Measurements from ENCODE around the gene CLIC3. TPM values are rescaled to one million over a fixed set of nuclear protein-coding genes. Genes with fewer than 3 reads are reported as not detected.

CLIC3 gene
- total RNA-seq, 1 donor from 2014 or later = 24.3 TPM

DNA sequence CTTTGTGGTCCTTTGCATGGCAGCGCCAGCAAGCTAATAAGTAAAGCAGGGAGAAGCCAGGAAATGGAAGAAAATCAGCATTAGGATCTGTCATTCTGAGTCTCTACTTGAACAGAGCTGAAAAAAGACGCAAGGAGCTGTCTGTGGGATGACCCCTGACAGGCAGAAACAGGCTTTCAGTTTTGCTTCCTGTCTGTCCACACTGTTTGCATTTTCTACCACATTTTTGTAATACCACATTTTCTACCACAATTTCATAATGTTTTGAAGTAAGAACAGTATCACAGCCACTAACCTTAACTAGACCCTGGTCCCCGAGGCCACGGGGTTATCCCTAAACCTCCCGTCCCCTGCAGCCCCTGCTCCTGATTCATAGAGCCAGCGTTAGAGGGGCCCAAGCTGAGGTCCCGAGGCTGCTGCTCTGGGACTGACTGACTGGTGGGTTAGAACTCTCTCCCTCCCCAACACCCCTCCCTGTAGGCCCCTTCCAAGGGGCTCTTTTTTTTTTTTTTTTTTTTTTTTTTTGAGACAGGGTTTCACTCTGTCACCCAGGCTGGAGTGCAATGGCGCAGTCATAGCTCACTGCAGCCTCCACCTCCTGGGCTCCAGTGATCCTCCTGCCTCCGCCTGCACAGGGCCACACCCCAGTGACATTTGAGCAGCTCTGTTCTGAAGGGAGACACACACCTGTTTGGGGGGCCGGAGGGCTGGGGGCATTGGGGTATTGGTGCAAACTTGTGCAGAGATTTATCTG lies 4.0 kb upstream of the CLIC3 start:
- peak; percentile 68 for DNase-seq (ENCODE audit: low spot score)

DNA sequence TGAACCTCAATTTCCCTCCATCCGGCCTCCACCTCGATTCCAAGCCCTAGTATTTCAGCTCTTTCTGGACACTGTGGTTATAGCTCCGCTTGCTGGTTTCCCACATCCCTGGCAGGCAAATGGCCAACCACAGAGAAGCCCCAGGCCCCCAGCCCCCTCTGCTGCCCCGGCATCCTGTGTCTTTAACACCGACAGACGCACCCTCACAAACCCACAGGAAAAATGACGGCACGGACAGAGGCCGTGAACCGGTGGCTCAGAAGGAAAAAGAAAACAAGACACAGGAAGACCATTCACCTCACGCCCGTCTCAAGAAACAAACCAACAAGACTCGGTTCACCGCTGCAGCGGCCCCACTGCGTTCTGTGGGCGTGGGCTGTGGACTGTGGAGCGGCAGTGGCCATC lies 1.5 kb upstream of the CLIC3 start:
- no peak for DNase-seq (ENCODE audit: low spot score)

- no peak for DNase-seq (ENCODE audit: low spot score)
Observed at GRCh38 chr9:136997371-136997770, 1.0 kb upstream of the CLIC3 start.

DNA sequence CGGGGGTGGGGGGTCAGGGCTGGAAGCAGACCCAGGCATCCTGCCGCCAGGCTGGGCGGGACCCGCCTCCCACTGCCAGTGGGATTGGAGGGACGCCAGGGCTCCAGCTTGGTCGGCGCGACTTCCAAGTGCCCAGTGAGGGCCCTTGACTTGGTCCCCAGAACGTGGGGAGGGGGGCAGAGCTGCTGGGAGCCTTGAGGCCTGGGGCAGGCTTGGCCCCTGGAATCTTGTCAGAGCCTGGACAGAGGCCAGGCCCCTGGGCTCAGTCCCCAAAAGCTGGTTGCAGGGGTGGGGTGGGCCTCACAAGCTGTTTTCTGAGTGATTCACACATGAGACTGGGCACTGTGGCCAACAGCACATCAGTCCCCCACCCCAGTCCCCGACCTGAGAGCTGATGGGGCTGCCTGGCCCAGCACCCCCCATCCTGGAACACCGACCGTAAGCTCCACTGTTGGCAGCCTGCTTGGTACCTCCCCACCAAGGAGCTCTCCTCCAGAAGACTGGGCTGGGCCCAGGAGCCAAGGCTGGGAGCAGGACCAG lies 526 bp downstream of the CLIC3 start:
- peak; percentile 69 for DNase-seq (ENCODE audit: low spot score)

DNA sequence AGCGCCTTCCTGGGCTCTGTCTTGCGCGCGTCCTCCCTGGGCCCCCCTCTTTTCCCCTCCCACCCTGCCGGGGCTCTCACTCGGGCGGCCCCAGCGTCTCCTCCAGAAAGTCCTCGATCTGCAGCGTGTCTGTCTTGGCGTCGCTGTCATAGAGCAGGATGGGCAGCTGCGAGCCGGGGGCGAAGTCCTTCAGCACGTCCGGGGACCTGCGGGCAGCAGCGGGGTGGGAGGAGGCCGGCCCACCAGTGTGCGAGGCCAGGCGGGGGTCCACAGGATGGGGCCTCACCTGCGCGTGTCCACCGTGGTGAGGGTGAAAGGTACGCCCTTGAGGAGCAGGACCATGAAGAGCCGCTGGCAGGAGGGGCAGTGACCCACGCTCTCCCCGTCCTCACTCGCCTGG lies 1.0 kb downstream of the CLIC3 start:
- DNase-seq (ENCODE audit: low spot score) = peak; percentile 35

- DNase-seq (ENCODE audit: low spot score) = no peak
Observed at GRCh38 chr9:136994888-136995230, 1.5 kb downstream of the CLIC3 start.

- peak; percentile 30 for DNase-seq (ENCODE audit: low spot score)
Observed at GRCh38 chr9:136994180-136994887, 2.0 kb downstream of the CLIC3 start.

DNA sequence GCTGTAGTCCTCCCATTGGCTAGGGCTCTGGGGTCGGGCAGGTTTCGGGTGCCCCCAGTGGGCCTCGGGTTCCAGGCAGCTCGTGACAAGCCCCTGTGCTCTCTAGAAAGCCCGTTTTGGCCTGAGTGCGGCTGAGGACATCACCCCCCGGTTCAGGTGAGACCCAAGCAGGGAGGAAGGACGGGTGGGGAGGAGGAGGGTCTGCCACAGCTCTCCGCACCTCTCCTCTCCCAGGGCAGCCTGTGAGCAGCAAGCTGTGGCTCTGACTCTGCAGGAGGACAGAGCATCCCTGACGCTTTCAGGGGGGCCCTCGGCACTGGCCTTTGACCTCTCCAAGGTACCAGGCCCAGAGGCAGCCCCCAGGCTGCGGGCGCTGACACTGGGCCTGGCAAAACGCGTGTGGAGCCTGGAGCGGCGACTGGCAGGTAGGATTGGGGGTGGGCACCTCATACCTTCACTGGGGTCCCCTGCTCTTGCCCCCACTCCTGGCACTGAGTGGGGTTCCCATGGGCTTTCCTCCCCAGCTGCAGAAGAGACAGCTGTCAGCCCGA lies 3.5 kb downstream of the CLIC3 start:
- no peak for DNase-seq (ENCODE audit: low spot score)

GRCh38 chr9:136991993-136992818 lies 4.2 kb downstream of the CLIC3 start, which contains the start of gene PAXX:
Gene PAXX, plus strand, starts transcription at chr9:136992422. Its CDS starts 22 bp downstream, at chr9:136992444.
- peak; percentile 87 for DNase-seq (ENCODE audit: low spot score)

DNA sequence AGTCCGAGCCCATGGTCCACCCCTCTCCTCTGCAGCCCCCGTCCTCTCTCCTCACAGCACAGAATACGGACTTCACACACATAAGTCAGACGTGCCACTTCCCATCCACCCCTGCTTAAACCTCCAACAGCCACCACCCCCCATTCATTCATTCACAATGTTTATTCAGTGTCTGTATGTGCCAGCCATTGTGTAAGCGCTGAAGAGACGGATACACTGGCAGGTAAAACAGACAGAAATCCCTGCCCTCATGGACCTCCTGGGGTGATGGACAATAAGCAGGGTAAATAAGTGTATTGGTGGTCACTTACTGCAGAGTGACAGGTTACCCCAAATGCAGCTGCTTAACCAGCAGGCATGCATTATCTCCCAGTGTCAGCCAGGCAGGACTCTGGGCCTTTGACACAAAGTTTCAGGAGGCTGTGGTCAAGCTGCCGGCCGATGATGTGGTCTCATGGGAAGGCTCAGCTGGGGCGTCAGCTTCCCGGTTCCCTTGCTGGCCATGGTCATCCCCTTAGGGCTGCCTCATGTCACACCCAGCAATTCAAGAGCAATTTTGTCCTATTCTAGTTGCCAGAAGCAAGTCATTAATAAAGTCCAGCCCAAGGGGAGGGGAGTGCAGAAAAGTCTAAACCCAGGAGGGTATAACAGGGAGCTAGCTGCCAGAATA lies 6.0 kb downstream of the CLIC3 start:
- DNase-seq (ENCODE audit: low spot score) = no peak

DNA sequence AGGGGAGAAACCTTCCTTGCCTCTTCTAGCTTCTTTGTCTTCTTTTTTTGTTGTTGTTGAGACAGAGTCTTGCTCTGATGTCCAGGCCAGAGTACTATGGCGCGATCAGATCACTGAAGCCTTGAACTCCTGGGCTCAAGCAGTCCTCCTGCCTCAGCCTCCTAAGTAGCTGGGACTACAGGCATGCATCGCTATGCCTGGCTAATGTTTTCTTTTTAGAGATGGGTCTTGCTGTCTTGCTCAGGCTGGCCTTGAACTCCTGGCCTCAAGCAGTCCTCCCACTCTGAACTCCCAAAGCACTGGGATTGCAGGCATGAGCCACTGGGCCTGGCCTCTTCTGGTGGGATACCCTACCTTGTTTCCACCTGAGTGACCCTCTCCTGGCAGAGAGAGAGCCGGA lies 7.5 kb downstream of the CLIC3 start:
- no peak for DNase-seq (ENCODE audit: low spot score)

- DNase-seq (ENCODE audit: low spot score) = no peak
Observed at GRCh38 chr9:136985853-136986252, 10.5 kb downstream of the CLIC3 start.

GRCh38 chr9:136985027-136985602 lies 11.3 kb downstream of the CLIC3 start:
- DNase-seq (ENCODE audit: low spot score) = no peak

GRCh38 chr9:136984464-136985026 lies 11.8 kb downstream of the CLIC3 start:
- no peak for DNase-seq (ENCODE audit: low spot score)

- DNase-seq (ENCODE audit: low spot score) = no peak
Observed at GRCh38 chr9:136983656-136984314, 12.6 kb downstream of the CLIC3 start.

GRCh38 chr9:136983167-136983566 lies 13.2 kb downstream of the CLIC3 start:
- DNase-seq (ENCODE audit: low spot score) = no peak

DNA sequence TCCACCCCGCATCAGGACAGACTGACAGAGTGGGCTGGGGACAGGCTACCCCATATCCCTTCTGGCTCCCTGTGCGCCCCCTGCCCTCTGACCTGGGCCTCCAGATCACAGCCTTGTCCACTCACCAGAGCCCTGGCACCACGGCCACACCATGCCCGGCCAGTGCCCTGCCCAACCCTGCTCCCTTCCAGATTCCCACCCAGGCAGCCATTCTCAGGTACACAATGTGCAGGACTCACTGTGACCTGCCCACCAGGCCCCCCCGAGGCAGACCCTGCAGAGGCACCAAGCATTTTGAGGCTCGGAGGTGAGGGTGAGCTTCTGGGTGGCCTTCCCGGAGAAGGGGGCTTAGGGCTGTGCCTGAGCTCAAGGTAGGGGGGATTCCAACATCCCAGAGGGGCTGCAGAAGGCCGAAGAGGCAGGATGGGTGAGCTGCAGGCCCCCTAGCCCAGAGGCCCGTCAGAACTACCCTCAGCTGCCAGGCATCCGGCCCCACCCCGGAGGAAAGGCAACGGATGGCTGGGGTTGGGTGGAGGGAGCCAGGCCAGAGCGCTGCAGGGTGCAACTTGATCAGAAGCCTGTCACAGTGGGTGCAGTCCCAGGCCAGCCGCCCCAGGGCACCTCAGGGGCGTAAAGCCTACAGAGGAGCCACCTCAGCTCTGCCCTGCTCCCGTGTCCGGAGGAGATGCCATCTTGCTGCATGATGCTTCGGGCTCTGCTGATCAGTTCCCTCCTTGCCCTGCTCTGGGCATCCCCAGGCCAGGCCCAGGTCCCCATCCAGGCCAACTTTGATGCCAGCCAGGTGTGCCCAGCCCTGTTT lies 13.9 kb downstream of the CLIC3 start, which contains the start of gene LCNL1:
TSS of gene LCNL1 (plus strand) at position 762 of the 820 bp plus-strand sequence. CDS start 594 bp downstream, outside the sequence.
- DNase-seq (ENCODE audit: low spot score) = no peak

- no peak for DNase-seq (ENCODE audit: low spot score)
Observed at GRCh38 chr9:136981588-136982231, 14.7 kb downstream of the CLIC3 start.

All from umbilical cord (tissue), 2 donors.